ENCODE results near the gene TRIM68.

TRIM68 gene

GRCh38 chr11:4606231-4607015 is 1.6 kb downstream of the TRIM68 start:
- peak; percentile 27 for DNase-seq

GRCh38 chr11:4605057-4605456 is 3.0 kb downstream of the TRIM68 start:
- DNase-seq, result no peak

GRCh38 chr11:4593739-4594138 is 14.3 kb downstream of the TRIM68 start, which contains the start of gene OR52I1:
OR52I1 (plus strand) TSS chr11:4594039; CDS start chr11:4594039, 0 bp downstream.
- no peak for DNase-seq

- no peak for DNase-seq
Measured at GRCh38 chr11:4589017-4589416, 19.0 kb downstream of the TRIM68 start.

GRCh38 chr11:4581443-4581842 is 26.6 kb downstream of the TRIM68 start, which contains the start of gene OR52I2:
OR52I2 (plus strand) TSS chr11:4581743.
- no peak for DNase-seq

GRCh38 chr11:4580124-4580523 is 27.9 kb downstream of the TRIM68 start:
- no peak for DNase-seq

- DNase-seq, result no peak
Measured at GRCh38 chr11:4578624-4579023, 29.4 kb downstream of the TRIM68 start.

- DNase-seq, result no peak
Measured at GRCh38 chr11:4577761-4578160, 30.3 kb downstream of the TRIM68 start.

- DNase-seq, result no peak
Measured at GRCh38 chr11:4576880-4577279, 31.2 kb downstream of the TRIM68 start.

GRCh38 chr11:4569075-4569474 is 39.0 kb downstream of the TRIM68 start:
- no peak for DNase-seq

- DNase-seq, result no peak
Measured at GRCh38 chr11:4565371-4565770, 42.7 kb downstream of the TRIM68 start.

- DNase-seq, result no peak
Measured at GRCh38 chr11:4560467-4560866, 47.6 kb downstream of the TRIM68 start.

- no peak for DNase-seq
Measured at GRCh38 chr11:4559527-4560440, 48.2 kb downstream of the TRIM68 start.

- DNase-seq, result peak; percentile 34
Measured at GRCh38 chr11:4551346-4551979, 56.6 kb downstream of the TRIM68 start.
